ENCODE results near the gene GGT5.
A peak's percentile ranks its signal among the peaks of the same experiment; 100 is the strongest.
"Not testable (repeated sequence)": the region's sequence is repeated elsewhere in the genome, so short reads cannot be mapped to it uniquely, and the experiment has no call there.

Gene GGT5

DNA sequence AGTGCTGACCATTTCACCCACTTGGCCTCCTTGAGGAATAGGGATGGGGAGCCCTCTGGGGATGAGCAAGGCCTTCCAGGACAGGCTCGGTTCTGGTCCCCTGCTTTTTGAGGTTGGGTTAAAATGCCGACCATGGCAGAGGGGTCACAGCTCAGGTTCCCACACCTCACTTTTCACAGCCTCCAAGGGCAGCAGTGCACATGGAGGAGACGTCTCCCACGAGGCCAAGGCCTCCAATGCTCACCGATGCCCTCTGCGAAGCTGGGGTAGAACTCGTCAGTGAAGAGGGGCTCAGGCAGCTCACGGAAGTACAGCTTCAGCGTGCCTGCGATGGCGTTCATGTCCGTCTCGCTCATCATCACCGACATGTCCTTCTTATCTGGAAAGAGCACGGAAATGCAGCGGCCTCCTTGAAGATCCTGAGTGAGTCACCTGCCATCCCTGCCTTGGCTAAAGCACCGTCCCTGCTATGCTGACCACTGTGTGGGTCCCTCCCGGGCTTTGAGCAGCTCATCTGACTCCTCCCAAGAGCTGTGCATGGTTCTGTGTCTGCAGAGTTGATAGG, 17.4 kb upstream of the GGT5 start:
- DNase-seq (ENCODE audit: low read depth) = not testable (repeated sequence)

GRCh38 chr22:24259459-24259858, 14.6 kb upstream of the GGT5 start:
- peak; percentile 85 for DNase-seq (ENCODE audit: low read depth)

DNA sequence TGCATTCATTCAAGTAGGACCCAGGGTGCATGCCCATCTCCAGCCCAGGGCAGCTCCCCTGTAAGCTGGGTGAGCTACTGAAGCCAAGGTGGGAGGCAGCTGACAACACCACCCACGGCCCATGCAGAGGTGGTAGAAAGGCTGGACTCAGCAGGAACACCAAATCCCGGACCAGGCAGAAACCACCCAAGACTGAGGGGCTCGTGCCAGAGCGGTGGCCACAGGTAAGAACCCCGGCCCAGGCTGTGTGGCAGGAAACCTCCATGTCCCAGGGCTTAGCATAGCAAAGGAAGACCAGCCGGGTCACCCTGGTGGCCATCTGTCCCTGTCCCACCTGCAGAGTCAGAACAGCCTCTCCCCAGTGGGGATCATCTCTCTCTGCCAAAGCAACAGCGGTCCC, 11.9 kb upstream of the GGT5 start:
- not testable (repeated sequence) for DNase-seq (ENCODE audit: low read depth)

DNA sequence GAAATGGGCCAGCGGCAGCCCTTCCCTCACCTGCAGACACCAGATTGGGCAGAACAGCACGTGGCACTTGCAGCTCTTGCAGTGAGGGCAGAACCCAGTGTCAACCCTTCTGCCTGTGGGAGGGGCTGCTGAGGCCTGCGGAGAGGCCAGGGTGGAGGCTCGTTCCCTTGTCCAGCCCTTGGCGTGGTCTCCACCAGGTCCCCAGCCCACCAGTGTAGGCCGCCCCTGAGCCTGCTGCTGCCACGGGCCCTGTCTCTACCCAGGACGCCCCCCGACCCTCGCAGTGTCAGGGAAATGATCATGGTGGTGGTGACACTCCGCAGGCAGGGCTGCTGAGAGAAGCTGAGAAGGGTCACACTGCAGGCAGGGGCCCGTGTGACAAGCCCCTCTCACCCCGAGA, 11.3 kb upstream of the GGT5 start:
- not testable (repeated sequence) for DNase-seq (ENCODE audit: low read depth)

- DNase-seq (ENCODE audit: low read depth) = not testable (repeated sequence)
These were observed 8.2 kb upstream of the GGT5 start for GRCh38 chr22:24253126-24253525.

DNA sequence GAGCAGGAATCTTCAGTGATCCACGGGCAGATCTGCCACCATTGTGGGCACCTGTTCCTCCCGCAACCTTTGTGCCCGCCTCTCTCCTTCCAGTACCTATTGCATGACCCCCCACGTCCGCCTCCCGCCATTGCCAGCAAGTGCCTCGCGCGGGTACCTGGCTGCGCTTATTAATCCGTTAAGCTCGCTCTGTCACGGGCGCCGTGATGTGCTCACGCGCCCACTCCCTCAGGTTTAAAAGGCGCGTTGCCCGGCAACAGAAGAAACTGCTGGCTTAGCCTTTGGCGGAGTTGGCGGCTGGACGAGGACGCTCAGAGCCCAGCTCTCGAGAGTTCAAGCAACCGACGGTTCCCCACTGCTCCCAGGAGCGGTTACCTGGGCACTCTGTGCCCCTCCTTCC, 6.4 kb upstream of the GGT5 start:
- not testable (repeated sequence) for DNase-seq (ENCODE audit: low read depth)

GRCh38 chr22:24249413-24249812, 4.5 kb upstream of the GGT5 start:
- not testable (repeated sequence) for DNase-seq (ENCODE audit: low read depth)

DNA sequence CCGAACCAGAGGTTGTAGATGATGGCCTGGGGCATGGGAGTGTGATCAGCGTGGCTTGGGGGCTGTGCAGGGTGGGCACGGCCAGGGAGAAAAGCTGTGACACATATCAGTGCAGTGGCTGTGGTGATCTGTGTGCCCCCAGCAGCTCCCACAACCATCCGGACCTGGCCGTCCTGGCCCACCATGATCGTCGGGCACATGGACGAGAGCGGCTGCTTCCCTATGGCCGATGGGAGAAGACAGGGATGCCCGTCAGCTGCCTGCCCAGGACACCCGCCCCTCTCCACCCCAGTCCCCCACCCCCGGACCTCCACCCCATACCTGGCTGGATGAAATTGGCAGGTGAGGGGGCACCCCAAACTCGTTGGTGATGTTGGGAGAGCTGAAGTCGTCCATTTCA, 3.7 kb upstream of the GGT5 start:
- DNase-seq (ENCODE audit: low read depth) = not testable (repeated sequence)

DNA sequence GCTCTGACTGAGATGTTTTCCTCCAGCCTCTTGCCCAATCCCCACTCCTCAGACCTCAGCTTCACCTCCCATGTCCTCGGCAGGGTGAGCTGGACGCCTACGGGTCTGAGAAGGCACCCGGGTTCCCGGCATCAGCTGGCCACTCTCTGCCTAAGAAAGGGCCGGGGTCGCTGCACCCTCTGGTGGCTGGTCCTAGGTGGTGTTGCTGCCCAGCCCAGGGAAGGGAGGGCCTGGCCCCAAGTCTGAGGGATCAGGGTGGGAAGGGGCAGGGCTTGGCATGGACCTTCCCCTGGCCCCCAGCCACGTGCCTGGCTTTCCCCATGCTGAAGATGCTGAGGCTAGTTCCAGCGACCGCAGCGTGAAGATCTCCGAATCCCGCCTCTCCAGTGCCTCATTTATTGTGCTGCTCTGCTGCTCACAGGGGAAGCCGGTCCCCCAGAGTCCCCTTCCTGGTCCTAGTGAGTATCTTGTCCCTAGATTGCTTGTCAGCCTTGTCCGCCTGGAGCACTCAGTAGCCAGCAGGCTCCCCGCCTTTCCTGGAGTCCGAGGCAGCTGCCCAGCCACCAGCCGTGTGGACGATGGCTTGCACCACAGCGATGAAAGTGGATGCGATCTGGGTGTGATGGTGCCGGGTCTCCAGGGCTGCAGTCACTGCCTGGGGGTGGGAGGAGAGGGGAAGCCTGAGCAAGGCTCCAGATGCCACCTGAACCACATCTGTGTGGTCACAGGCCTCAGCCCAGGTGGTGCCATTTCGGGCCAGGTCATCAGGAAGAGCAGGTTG, 2.9 kb upstream of the GGT5 start:
- peak; percentile 97 for DNase-seq (ENCODE audit: low read depth)

DNA sequence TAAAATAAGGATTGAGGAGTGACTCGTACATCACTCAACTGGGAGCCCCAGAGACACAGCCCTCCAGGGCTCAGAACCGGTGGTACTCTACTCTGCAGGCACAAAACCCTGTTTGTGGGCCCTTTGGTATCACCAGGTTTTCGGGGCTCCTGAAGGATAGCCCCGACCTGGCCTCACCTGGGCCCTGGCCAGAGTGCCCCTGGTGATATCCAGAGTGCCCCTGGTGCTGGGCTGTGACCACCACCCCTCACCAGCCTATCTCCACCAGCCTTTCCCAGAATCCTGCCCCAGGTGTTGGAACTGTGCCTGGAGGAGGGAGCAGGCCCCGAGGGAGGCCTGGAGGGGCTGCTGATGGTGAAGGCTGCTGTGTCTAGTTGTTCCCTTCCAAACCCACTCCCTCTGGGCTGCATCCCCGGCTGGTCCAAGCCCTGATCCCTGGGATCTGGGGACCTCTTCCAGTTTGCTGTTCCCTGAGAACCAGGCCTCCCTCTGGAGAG, 2.2 kb upstream of the GGT5 start:
- DNase-seq (ENCODE audit: low read depth) = peak; percentile 32

- DNase-seq (ENCODE audit: low read depth) = peak; percentile 87
These were observed 991 bp upstream of the GGT5 start for GRCh38 chr22:24245584-24246561.

DNA sequence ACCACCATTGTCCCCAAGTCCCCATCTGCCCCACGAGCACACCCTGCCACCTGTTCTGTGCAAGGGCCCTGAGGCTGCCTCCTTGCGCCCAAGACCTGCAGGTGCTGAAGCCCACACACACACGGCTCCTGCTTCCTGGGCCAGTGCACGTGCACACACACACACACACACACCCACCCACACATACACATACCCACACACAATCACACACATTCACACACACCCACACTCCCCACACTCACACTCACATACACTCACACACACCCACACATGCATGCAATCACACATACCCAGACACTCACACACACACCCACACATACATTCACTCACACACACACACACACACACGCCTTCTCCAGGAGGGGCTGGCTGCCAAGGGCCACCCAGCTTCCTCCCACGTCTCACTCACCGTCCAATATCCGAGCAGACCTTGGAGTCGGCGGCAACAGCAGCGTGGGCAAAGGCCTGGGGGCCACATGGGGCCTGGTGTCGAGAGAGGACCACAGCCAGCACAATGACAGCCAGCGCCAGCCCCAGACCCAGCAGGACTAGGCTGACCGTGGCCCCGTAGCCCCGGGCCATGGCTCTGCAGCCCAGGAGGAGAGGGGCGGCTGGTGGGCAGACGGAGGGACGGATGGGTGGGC, 616 bp downstream of the GGT5 start:
- DNase-seq (ENCODE audit: low read depth) = peak; percentile 25

- DNase-seq (ENCODE audit: low read depth) = peak; percentile 15
These were observed 1.5 kb downstream of the GGT5 start for GRCh38 chr22:24243417-24243816.

DNA sequence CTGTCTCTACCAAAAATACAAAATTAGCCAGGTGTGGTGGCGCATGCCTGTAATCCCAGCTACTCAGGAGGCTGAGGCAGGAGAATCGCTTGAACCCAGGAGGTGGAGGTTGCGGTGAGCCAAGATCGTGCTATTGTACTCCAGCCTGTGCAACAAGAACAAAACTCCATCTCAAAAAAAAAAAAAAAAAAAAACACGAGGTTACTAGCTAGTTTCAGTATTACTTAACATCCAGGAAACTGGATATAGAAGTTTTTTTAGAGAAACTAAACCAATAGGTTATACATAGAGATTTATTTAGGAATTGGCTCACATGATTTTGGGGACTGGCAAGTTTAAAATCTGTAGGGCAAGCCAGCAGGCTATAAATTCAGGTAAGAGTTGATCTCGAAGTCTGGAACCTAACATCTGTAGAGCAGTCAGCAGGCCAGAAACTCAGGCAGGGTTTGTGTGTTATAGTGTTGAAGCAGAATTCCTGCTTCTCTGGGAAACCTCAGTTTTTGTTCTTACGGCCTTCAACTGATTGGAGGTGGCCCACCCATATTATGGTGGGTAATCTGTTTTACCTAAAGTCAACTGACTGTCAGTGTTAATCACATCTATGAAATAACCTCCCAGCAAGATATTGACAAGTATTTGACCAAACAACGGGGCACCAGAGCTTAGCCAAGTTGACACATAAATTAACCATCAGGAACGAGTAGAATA, 3.7 kb downstream of the GGT5 start:
- not testable (repeated sequence) for DNase-seq (ENCODE audit: low read depth)

GRCh38 chr22:24240381-24240780, 4.5 kb downstream of the GGT5 start:
- DNase-seq (ENCODE audit: low read depth) = no peak

DNA sequence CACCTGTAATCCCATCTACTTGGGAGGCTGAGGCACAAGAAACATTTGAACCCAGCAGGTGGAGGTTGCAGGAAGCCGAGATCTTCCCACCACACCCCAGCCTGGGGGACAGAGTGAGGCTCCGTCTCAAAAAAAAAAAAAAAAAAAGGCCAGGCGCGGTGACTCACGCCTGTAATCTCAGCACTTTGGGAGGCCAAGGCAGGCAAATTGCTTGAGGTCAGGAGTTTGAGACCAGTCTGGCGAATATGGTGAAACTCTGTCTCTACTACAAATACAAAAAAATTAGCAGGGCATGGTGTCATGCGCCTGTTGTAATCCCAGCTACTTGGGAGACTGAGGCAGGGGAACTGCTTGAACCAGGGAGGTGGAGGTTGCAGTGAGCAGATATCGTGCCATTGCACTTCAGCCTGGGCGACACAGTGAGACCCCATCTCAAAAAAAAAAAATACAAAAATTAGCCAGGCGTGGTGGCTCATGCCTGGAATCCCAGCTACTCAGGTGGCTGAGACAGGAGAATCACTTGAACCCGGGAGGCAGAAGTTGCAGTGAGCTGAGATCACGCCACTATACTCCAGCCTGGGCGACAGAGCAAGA, 6.7 kb downstream of the GGT5 start:
- DNase-seq (ENCODE audit: low read depth) = peak; percentile 13

- DNase-seq (ENCODE audit: low read depth) = peak; percentile 30
These were observed 8.2 kb downstream of the GGT5 start for GRCh38 chr22:24236656-24237055.

GRCh38 chr22:24235315-24235714, 9.6 kb downstream of the GGT5 start:
- DNase-seq (ENCODE audit: low read depth) = no peak

GRCh38 chr22:24233816-24234215, 11.1 kb downstream of the GGT5 start:
- no peak for DNase-seq (ENCODE audit: low read depth)

DNA sequence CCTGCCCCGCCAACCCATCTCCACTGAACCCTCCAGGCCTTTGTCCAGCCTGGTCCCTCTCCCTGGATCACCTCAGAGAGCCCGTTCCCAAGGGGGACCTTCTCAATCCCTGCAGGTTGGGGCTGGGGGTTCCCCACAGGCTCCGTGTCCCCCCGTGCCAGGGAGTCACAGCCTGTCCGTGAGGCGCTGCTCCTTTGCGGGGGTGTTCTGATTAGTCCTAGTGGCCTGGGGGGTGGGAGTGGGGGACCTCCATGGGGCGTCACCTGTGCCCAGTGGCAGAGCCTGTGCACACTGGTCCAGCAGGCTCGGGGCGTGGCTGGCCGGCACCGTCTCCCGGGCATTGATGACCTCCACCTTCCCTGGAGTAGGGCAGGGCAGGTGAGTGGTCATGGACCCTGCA, 11.6 kb downstream of the GGT5 start:
- no peak for DNase-seq (ENCODE audit: low read depth)

GRCh38 chr22:24232725-24233124, 12.2 kb downstream of the GGT5 start:
- no peak for DNase-seq (ENCODE audit: low read depth)

Measured in EH (cell line).